HG02759 (cell line): ENCODE results near the gene CMSS1.

Experiments
- ATAC-seq: cut with Tn5 transposase; IDR thresholded peaks from one replicate; pipeline ENCODE4 v1.9.1; 2021; ENCODE audit warnings: mild to moderate bottlenecking, moderate library complexity; ENCODE audit not compliant: unreplicated experiment

The CMSS1 gene

DNA sequence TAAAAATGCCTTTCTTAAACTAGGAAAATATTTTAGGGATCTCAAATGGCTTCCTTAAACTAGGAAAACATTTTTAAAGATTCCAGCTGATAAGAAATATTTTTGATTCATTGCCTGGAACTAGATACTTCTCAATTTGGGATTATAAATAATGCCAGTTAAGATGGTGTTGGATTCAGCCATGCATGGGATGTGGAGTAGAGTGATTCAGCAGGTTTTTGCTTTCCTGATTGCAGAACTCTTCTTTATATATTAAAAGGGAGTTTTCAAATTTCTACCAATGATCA, 281.1 kb downstream of the CMSS1 start:
- no peak for ATAC-seq

DNA sequence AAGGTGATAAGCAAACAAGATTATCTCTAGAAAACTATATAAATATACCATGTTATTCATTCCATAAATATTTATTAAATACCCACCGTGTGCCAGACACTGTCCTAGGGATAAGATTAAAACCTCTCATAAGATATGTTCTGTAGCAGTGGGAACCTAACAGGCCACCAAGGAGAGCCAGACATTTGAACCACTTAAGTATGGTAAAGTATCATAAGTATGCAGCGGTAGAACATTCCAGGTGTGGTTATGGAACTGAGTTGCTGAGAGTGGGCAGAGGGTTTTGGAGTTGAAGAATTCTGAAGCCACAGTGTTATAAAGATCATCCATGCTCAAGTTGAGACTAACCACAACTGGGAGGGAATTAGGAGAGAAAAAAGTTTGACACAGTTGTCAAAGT, 282.0 kb downstream of the CMSS1 start:
- ATAC-seq: no peak

DNA sequence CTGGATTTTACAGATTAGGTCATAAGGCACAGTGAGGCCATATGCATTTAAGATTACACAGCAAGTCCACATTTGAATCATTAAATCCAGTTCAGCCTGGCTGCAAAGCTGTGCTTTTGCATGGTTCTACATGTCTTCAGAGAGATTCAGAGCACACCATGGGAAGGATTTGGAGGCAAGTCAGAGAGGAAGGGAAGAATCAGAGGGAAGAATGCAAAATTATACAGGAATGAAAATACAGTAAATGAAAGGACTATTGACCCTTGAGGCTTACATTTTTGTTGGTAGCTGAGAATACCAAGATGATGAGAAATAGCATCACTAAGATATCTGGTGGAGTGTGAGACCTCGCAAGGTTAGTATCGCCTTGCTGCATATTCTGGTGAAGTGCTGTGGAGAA, 282.8 kb downstream of the CMSS1 start:
- ATAC-seq: no peak

DNA sequence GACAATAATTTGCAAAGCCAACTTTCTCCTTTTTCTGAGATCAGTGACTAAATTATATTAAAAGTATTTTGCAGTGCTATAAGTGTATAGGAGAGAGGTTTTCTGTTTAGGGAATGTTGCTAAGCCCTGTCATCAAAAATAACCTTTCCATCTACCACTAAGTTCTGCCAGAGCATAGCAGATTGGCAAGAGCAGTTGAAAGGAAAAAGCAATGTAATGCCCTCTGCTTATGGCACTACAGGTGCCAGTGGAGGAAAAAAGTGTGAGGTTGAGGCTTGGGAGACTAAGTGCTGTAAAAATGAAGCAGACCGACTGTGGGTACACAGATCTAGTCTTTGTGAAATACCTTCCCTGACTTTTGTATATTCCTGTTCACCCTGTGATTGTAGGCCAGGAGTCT, 285.1 kb downstream of the CMSS1 start:
- ATAC-seq: no peak

DNA sequence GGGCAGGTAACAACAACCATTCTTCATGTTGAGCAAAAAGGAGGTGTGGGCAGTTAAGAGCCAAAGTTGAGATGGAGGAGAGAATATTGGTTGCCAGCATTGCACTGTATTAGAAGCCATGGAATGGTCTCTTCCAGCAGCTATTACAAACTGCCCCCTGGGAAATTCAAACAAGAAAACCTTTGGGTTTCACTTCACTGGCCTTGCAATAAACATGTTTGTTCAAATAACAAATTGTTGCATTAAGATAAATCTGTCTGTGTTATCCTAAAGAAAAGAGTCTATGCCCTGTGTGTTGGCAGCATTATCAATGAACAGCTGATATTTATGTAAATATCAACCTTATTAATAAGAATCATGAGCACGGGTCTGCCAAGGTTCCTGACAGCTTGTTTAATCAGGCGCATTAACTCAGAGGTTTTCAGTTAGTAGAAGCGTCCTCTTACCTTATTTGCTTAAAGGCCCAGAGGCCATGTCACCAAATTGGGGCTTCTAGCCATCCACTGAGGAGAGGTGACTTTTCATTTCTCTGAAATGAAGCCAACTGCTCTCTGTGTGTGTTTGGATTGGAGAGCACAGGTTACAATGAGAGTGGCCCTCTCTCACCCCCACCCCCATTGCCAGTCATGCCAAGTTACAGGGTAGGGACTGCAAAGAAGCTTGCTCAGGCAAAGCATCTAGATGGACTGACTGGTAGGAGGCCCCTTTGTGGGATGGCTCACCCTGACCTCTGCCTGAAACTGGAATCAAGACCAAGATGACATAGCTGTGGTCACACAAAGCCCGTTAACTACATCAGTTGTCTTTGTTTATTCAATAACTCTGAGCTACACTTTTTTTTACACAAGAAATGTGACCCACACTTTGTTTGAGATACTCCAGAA, 286.1 kb downstream of the CMSS1 start:
- peak; percentile 88 for ATAC-seq

DNA sequence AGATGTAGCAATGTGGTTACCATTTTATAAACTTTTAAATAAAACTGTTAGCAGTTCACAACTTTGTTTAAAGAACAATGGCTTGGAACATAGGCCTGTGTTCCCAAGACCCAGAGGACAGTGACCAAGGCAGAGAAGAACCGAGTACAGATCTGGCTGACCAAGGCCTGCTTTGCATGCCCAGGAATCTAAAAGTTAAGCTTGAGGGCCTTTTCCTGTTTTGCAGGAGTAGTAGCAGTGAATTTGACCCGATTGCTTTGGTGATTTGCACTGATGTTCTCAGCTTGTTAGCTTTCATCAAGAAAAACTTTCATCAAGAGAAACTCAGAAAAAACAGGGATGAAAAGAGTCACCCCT, 286.8 kb downstream of the CMSS1 start:
- peak; percentile 24 for ATAC-seq

DNA sequence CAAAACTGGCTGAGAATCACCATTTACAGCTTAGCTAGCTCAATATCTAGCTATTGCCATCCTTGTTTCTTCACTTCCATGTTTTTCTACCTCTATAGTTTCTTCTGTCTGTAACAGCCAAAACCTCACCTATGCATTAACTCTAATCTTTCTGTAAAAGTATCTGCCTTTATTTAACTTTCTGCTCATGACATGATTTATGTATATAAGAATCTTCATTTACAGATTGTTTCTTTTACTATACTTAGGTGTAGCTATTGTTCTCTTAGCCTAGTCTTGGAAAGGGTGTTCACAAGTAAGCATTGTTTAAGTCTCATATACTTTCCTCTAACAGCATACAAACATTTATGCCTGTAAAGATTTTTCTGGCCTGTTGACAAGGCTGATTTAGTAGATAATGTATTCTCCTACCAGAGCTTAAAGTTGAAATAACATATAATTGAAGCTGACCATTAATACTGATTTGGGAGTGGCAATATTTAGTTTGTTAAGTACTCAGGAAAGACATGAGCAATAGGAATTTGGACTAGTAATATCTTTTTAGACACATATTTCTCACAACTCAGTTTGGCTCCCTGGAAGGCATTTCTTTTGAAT, 287.3 kb downstream of the CMSS1 start:
- ATAC-seq: no peak

DNA sequence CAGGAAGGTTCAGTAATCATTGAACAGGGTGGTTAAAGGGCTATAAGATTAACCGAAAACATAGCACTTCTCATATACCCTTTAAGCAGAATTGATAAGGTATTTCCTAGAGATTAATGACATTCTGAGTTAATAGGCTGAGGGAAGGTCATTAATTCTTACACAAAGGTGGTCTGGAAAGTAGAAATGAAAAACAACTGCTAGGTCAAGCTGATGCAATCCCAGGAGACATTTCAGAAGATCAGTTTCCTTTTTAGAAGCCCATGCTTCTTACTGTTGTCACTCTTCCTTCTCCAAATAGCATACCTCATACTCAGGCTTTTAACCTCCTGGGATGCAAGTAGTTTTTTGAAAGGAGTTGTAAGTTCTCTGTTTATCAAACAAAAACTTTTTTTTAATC, 287.8 kb downstream of the CMSS1 start:
- ATAC-seq: peak; percentile 41

DNA sequence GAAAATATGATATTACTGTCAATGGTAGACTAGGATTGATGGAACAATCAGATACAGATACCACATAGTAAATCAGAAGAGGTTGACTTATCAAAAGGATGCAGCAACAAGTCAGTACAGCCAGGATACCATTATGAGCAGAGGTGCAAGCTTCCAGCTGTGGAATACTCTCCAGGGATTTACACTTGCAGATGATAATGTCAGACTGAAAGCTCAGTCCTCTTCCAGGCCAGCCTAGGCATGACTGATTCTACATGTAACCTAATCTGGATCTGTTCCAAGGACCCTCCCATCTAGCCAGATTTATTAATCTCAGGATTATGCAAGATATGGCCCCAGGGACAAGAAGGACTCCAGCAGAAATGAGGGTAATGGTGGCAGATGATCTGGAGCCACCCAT, 288.4 kb downstream of the CMSS1 start:
- no peak for ATAC-seq

DNA sequence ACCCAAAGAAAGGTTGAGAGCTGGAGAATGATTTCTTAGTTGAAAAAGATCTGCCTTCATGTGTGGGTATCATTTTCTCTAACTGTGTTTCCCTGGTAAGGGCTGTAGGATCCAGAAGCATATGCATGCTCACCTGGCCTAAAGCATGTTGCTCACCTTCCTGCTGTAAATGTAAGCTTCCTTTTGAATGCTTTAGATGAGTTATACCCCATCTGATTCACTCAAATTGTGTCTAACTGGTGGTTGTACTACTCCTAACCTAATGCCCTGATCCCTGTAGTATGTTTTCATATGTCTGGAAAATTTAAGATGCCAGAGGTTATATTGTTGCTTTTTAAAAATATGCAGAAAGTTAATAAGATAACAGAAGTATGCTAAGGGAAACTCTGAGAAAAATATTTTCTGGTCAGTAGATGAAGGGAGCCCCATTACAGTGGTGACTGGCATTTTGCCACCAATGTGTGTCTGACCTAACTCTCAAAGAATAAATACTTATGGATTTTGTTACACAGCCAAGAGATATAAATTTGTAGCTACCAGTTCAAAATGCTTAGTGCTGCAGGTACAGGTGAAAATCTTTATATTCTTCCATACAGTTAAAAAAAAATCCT, 289.0 kb downstream of the CMSS1 start:
- no peak for ATAC-seq

DNA sequence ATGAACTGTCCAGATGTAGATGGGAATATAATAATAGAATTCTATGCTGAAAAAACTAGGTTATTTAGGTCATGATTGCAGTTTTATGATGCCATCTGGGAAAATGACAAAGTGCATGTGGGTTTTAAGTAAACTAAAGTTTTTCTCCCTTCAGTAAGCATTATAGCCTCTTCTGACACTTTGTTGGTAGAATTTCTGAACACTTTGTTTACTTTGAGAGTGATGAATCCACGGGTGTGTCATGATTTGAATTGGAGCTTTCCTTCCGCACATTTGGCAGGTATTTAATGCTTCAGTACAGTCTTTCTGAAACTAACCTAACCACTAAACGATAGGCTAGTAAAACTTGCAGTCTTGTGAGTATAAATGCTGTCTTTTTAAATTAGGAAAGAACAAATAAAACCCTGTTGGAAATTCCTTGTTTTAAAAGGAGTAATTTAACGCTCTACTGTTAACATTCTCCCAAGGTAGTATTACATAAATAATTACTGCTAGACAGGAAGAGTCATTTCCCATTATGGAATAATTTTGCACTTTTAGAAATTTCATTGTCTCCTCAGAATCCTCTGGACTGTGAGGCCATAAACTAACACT, 289.7 kb downstream of the CMSS1 start:
- ATAC-seq: no peak

DNA sequence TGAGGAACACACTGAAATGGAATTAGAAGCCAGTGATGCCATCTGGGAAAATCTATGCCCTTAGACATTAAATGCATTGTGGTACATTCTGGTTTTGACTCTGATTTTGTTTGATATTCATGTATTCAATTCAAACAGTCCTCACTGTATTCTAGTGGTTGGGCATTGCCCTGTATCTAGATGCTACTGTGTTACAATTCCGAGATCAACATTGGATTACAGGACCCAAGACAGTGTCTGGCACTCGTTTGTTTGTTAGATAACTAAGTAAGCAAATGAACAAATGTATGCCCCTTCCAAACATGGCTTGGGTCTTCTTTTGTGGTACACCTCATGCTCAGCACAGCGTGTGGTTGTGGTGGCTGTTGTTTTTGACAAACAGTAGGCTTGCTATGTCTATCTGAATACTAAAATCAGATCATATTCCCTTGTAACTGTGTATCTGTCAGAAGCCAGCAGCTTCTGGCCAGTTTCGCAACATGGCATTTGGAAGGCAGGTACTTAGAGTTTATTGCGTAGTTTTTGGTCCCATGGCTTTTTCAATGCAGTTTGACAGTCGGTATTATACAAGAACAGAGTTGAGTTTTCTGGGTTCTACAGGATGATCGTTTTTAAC, 290.9 kb downstream of the CMSS1 start:
- no peak for ATAC-seq

DNA sequence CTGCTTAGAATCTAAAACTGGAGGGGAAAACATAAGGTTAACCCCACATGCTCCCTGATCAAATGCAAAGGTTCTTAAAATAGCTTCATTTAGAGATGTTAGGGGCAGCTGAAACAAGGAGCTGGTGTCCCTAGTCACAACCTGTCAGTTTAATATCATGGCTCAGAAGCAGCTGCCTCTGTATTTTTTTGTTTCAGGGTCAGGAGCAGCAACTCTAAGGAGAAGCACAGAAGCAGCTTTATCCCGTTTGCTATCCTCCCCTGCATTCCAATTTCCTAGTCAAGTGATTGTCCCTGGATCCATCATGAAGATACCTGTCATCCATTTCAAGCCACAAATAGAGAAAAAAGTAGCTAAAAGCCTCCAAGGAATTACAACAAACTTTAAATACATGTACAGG, 292.5 kb downstream of the CMSS1 start:
- no peak for ATAC-seq

DNA sequence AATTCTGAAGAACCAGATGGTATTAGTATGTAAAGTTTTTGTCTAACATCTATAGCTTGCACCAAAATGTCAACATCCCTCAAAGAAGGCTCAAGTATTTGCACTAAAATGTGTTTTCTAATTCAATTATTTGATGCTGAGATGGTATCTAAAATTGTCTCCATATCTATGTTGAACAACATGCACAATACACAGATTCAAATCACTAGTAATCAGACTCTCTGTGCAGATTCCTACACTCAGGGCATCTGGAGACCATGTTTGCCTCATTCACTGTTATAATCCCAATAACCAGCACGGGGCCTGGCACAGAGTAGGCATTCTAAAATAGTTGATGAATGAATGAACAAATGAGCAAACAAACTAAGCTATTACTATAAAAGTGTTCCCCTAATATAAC, 294.1 kb downstream of the CMSS1 start:
- ATAC-seq: no peak

DNA sequence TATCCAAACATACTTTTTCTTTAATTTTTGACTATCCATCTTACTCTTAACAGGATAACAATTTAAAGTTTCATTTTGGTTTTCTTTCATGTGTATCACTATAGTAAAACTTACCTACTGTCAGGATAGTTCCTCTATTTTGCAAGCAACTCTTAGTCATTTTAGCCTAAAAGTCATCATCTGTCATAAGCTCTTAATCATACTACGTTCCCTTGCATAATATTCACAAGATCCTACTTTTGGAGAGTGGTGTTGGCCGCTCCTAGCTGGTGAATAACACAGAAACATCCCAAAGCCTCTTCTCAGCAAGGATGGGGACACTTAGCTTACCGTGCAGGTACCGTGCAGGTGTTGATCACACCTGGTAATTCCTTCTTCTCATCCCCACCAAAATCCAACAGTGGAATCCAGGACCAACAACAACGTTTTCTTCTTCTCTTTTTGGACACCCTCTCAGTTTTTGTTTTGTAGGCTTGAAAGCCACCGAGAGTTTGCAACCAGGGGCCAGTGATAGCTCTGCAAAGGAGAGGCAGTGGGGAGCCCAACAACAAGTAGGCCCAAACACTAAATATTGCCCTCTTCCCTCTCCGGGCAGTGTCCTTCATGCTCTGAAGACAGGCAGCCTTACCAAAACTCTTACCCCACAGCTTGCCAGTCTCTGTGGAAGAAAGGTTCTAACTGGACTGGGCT, 296.2 kb downstream of the CMSS1 start:
- no peak for ATAC-seq

DNA sequence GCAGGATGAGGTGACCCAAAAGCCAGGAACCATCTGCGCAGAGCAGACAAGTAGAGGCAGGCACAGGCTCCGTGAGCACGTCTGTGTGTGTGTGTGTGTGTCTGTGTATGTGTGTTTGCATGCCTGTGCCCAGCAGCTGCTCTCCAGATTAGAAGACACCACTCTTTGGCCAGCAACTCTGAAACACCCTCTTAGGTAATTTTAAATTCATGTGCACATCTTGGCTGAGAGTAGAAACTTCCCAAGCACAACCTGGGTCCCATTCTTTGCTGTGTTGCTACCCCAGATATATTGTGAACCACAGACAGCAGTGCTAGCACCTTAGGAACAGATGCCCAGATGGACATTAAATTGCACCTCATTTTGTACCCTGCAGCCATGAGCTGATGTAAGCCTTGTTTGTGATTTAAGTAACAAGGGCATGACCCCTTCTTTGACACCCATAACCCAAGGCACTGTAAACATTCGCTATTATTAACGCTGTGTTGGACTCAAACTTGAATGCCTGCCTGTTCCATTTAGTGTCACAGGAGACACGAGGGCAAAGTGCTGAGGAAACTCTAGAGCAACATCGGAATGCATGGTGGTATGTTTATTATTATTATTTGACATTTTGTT, 296.9 kb downstream of the CMSS1 start, which contains the start of gene FILIP1L:
TSS of gene FILIP1L (minus strand) at position 89 of the 618 bp plus-strand sequence.
- no peak for ATAC-seq

DNA sequence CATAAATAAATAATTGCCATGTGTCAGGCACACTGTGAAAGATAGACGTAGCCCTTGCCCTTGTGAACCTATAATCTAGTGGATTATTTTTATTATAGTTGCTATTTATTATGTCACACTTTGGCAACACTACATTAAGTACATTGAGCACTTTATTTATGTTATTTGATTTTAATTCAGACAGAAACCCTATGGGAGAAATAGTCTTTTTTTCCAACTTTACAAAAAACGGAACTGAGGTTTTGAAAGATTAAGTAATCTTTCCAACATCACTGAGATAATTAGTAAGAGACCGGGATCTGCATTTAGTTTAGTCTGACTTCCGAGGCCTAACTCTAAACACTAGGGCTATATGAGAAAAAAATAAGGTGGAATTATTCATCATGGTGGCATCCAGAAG, 299.4 kb downstream of the CMSS1 start:
- ATAC-seq: no peak

DNA sequence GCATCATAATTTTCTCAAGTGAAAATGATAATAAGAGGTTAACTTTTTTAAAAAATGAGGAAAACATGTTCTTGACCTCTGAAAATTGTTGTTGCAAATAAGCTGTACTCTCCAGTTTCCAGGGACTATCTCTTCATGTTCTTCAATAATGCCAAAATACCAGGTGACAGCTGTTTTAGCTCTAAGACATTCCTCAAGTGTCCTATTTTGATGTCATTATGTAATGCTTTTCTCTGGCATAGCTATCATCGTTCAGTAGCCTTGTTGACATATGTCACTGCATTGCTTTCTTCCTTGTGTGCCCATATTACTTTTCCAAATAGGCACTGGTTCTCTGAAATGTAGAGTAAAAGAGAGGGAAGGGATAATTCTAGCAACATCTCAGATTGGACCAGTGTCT, 302.4 kb downstream of the CMSS1 start:
- no peak for ATAC-seq

DNA sequence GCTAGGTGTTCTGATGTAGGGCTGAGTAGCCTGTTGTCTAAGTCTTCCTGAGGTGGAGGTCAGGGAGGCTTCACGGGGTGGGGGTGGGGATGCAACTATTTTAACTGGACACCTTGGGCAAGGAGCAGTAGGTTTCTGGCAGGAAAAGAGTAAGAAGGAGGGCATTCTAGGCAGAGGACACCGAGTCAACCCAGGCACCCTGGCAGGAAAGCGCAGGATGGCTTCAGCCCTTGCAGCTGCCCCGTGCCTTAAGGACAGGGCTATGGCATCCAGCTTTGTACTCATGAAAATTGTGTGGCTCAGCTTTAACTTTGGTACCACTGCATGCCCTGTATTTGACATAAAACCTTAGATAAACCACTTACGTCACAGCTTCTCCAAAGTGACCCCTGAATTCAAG, 303.0 kb downstream of the CMSS1 start:
- ATAC-seq: no peak

DNA sequence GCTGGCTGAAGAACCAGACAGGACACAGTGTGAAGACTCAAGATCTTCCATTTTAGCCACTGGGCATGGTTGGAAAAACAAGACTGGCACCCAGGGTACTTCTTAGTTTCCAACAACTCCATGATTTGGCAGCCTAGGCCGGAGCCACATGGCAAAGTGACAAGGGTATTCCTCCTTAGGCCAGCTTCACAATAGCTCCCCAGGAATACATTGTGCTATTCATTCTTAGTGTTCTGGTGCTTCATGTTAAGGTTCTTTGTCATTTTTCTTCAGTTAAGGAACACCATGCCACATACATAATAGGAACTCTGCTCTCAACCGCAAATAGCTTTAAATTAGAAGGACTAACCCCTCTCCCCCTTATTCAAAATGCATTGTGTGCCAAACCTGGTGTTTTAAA, 304.7 kb downstream of the CMSS1 start:
- no peak for ATAC-seq

DNA sequence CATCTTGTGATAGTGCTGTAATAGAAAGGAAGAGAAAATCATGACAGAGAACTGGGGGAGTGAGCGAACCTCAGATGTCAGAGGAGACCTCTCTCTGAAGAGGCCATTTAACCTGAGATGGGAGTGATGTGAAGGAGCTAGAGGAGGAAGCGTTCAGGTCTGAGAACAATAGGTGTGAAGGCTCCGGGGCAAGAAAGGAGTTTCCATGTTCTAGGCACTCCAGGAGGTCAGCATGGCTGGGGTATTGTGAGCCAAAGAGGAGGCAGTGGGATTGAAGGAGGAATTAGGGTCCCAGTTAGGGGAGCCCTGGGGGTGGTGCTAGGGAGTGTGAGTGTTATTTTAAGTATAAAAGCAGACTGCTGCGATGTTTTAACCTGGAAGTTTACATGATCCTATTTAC, 305.4 kb downstream of the CMSS1 start:
- ATAC-seq: no peak
